ENCODE results near the gene ABHD5. TPM values are rescaled to one million over a fixed set of nuclear protein-coding genes. Genes with fewer than 3 reads are reported as not detected.

Gene ABHD5
- polyA plus RNA-seq, 1 of the 3 experiments (the other 2 are of a cell fraction) = 10.4 TPM

DNA sequence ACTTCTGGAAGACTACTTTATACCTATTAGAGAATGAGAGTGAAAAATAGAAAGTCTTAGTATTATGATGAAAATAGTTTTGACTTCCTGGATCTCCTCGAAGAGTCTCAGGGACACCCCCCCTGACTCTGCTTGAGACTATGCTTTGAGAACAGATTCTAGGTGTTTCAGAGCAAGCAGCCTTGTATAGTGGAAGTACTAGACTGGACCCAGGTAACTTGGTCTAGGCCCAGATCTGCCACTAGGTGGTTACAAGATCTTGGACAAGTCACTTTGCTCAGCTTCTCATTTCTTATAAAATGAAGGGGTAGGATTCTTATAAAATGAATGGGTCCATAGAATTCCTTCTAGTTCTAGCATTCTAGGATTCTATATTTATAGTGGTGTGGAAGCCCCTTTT, 9.1 kb downstream of the ABHD5 start:
- peak; percentile 8 for DNase-seq
- H3K79me2 ChIP-seq (ENCODE audit: insufficient read depth) = peaks cover 25% of the 10 kb centered on the region
- no peak overlapping the region for H3K4me3 ChIP-seq (ENCODE audit: low read depth in 2 of 2, low read length in 1 of 2)
- H3K9me2 ChIP-seq = no peaks in the 10 kb centered on the region
- no peak overlapping the region for H3K27ac ChIP-seq (ENCODE audit: low read depth in 2 of 2, low read length in 1 of 2)
- no peaks in the 10 kb centered on the region for H3F3A ChIP-seq (replicated peaks; ENCODE audit: insufficient read depth)
- H3K27me3 ChIP-seq (ENCODE audit: insufficient read depth) = no peaks in the 10 kb centered on the region
- H3K9ac ChIP-seq = no peak overlapping the region
- ChIA-PET CTCF (interaction anchor here (1.2 kb wide), 1 partner anchor 13 kb away, joined by 3 read pairs; no protein-coding TSS in a partner anchor), POLR2A (no interaction called here)
- no peak overlapping the region for H3K4me2 ChIP-seq
- no peaks in the 10 kb centered on the region; a peak in 1 of 4 replicates for H3K4me1 ChIP-seq (ENCODE audit: control insufficient read depth in 1 of 2, insufficient read depth in 2 of 2, low read depth in 1 of 2, low read length in 1 of 2)
- no peak for TF ChIP-seq GABPA (IDR thresholded peaks at IDR 0.05; ENCODE audit: low read depth)
- TF ChIP-seq, protein P1, sequence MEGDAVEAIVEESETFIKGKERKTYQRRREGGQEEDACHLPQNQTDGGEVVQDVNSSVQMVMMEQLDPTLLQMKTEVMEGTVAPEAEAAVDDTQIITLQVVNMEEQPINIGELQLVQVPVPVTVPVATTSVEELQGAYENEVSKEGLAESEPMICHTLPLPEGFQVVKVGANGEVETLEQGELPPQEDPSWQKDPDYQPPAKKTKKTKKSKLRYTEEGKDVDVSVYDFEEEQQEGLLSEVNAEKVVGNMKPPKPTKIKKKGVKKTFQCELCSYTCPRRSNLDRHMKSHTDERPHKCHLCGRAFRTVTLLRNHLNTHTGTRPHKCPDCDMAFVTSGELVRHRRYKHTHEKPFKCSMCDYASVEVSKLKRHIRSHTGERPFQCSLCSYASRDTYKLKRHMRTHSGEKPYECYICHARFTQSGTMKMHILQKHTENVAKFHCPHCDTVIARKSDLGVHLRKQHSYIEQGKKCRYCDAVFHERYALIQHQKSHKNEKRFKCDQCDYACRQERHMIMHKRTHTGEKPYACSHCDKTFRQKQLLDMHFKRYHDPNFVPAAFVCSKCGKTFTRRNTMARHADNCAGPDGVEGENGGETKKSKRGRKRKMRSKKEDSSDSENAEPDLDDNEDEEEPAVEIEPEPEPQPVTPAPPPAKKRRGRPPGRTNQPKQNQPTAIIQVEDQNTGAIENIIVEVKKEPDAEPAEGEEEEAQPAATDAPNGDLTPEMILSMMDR (IDR thresholded peaks at IDR 0.05) = peak; percentile 47
- 79% methylated on average over 1 of the region's 1 CpG for WGBS (ENCODE audit: low lambda C conversion rate)
- no peak overlapping the region for H2AFZ ChIP-seq (ENCODE audit: low read depth)
- H3K36me3 ChIP-seq (replicated peaks in 1 of 2; ENCODE audit: control insufficient read depth in 1 of 2, insufficient read depth in 2 of 2, low read length in 1 of 2) = peaks cover 12 to 18% of the 10 kb centered on the region in 2 experiments
- no peaks in the 10 kb centered on the region for H4K20me1 ChIP-seq (ENCODE audit: insufficient read depth)
- H3K9me3 ChIP-seq = no peaks in the 10 kb centered on the region

DNA sequence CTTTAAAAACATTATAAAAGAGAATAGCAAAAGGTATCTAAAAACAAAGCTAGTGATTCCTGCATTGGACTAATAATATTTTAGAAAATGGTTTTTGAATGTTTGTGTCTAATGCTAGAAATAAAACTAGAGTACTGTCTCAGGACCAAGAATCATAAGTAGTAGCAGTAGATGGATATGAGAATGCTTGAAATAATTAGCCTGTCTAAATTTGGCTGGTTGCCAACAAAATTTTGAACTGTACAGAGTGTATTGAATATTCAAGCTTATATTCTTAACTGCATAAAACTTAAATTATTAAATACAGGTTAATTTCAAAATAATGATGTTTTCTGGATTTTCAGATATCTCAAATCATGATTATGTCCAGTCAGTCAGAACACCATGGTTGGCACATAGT, 14.0 kb downstream of the ABHD5 start:
- no peaks in the 10 kb centered on the region for H3K9me3 ChIP-seq
- ChIA-PET CTCF (no interaction called here), POLR2A (no interaction called here)
- no peak overlapping the region for H3K4me2 ChIP-seq
- H3K9ac ChIP-seq = no peak overlapping the region
- peak; percentile 62 for TF ChIP-seq NFIC (IDR thresholded peaks at IDR 0.05; ENCODE audit: borderline replicate concordance)
- TF ChIP-seq RCOR1 (IDR thresholded peaks at IDR 0.05; ENCODE audit: low read length) = no peak
- no peak overlapping the region for H2AFZ ChIP-seq (ENCODE audit: low read depth)
- H3K27ac ChIP-seq (ENCODE audit: low read depth in 2 of 2, low read length in 1 of 2) = no peak overlapping the region
- no peaks in the 10 kb centered on the region for H3K79me2 ChIP-seq (ENCODE audit: insufficient read depth)
- H3K4me3 ChIP-seq (ENCODE audit: low read depth in 2 of 2, low read length in 1 of 2) = no peak overlapping the region
- no peaks in the 10 kb centered on the region for H4K20me1 ChIP-seq (ENCODE audit: insufficient read depth)
- peaks cover 12 to 15% of the 10 kb centered on the region in 2 experiments for H3K36me3 ChIP-seq (replicated peaks in 1 of 2; ENCODE audit: control insufficient read depth in 1 of 2, insufficient read depth in 2 of 2, low read length in 1 of 2)
- no peak for DNase-seq
- no peaks in the 10 kb centered on the region for H3K9me2 ChIP-seq
- no peaks in the 10 kb centered on the region for H3K27me3 ChIP-seq (ENCODE audit: insufficient read depth)
- H3K4me1 ChIP-seq (ENCODE audit: control insufficient read depth in 1 of 2, insufficient read depth in 2 of 2, low read depth in 1 of 2, low read length in 1 of 2) = peaks cover 0 to 4% of the 10 kb centered on the region in 2 experiments; a peak in 1 of 4 replicates
- peaks cover 15% of the 10 kb centered on the region for H3F3A ChIP-seq (replicated peaks; ENCODE audit: insufficient read depth)

DNA sequence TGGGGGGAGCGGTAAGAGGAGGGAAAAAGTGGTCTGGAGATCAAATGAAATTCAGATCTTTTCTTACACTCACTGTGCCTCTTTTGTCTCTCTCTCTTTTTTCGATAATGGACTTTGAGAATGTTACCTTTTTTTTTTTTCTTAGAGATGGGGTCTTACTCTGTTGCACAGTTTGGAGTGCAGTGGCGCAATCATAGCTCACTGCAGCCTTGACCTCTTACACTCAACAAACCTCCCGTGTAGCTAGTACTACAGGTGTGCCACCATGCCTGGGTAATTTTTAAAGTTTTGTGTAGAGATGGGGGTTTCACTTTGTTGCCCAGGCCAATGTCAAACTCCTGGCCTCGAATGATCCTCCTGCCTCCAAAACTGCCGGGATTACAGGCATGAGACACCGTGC, 15.6 kb downstream of the ABHD5 start:
- Histone ChIP-seq H2AFZ (ENCODE audit: low read depth) (no peak overlapping the region), H3K9me2 (no peaks in the 10 kb centered on the region), H3K79me2 (ENCODE audit: insufficient read depth) (no peaks in the 10 kb centered on the region), H3K36me3 (replicated peaks in 1 of 2; ENCODE audit: control insufficient read depth in 1 of 2, insufficient read depth in 2 of 2, low read length in 1 of 2) (peaks cover 11 to 13% of the 10 kb centered on the region in 2 experiments), H3K4me2 (no peak overlapping the region), H3K4me3 (ENCODE audit: low read depth in 2 of 2, low read length in 1 of 2) (no peak overlapping the region), H3K9me3 (no peaks in the 10 kb centered on the region), H3K27ac (ENCODE audit: low read depth in 2 of 2, low read length in 1 of 2) (no peak overlapping the region), H3K9ac (no peak overlapping the region), H3K4me1 (ENCODE audit: control insufficient read depth in 1 of 2, insufficient read depth in 2 of 2, low read depth in 1 of 2, low read length in 1 of 2) (peaks cover 0 to 15% of the 10 kb centered on the region in 2 experiments; a peak in 1 of 4 replicates), H4K20me1 (ENCODE audit: insufficient read depth) (no peaks in the 10 kb centered on the region), H3F3A (replicated peaks; ENCODE audit: insufficient read depth) (peaks cover 15% of the 10 kb centered on the region), H3K27me3 (ENCODE audit: insufficient read depth) (no peaks in the 10 kb centered on the region)
- TF ChIP-seq NRF1 (IDR thresholded peaks at IDR 0.05; ENCODE audit: low read depth, low read length) = no peak
- TF ChIP-seq, protein P2, sequence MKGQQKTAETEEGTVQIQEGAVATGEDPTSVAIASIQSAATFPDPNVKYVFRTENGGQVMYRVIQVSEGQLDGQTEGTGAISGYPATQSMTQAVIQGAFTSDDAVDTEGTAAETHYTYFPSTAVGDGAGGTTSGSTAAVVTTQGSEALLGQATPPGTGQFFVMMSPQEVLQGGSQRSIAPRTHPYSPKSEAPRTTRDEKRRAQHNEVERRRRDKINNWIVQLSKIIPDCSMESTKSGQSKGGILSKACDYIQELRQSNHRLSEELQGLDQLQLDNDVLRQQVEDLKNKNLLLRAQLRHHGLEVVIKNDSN (IDR thresholded peaks at IDR 0.05; ENCODE audit: borderline replicate concordance, low read depth) = no peak
- no peak for TF ChIP-seq SIN3A (IDR thresholded peaks at IDR 0.05; ENCODE audit: borderline replicate concordance, low read depth, low read length)
- TF ChIP-seq GABPA (IDR thresholded peaks at IDR 0.05; ENCODE audit: low read depth) = no peak
- TF ChIP-seq NFIC (IDR thresholded peaks at IDR 0.05; ENCODE audit: borderline replicate concordance) = no peak
- no peak for TF ChIP-seq TEAD4 (IDR thresholded peaks at IDR 0.05; ENCODE audit: borderline replicate concordance, insufficient read depth)
- POLR2A ChIA-PET = no interaction called here
- CTCF ChIA-PET = no interaction called here
- no peak for DNase-seq
- WGBS (ENCODE audit: low lambda C conversion rate) = 96% methylated on average over 7 of the region's 7 CpGs
